Measurements from ENCODE around the gene ELK3.

Gene ELK3

GRCh38 chr12:96155781-96156180 lies 38.4 kb upstream of the ELK3 start:
- no peak for TF ChIP-seq CTCF (IDR thresholded peaks at IDR 0.05; ENCODE audit: low read depth, low read length)
- in situ Hi-C loops (cut with HindIII; ENCODE audit: low sequenced_read_pairs), result no loop called here

GRCh38 chr12:96156211-96156610 lies 38.0 kb upstream of the ELK3 start:
- DNase-seq (ENCODE audit: low read depth, low spot score), result no peak
- in situ Hi-C loops (cut with HindIII; ENCODE audit: low sequenced_read_pairs), result no loop called here
- TF ChIP-seq CTCF (IDR thresholded peaks at IDR 0.05; ENCODE audit: low read depth, low read length), result no peak
- H3K4me3 ChIP-seq (ENCODE audit: low read depth, low read length), result no peak overlapping the region

More at GRCh38 chr12:96155781-96156180, 38.4 kb upstream of the ELK3 start:
- no peak overlapping the region for H3K4me3 ChIP-seq (ENCODE audit: low read depth, low read length)
- DNase-seq (ENCODE audit: low read depth, low spot score), result no peak

- no peak overlapping the region for H3K4me3 ChIP-seq (ENCODE audit: low read depth, low read length)
- TF ChIP-seq CTCF (IDR thresholded peaks at IDR 0.05; ENCODE audit: low read depth, low read length), result no peak
- in situ Hi-C loops (cut with HindIII; ENCODE audit: low sequenced_read_pairs), result no loop called here
- no peak for DNase-seq (ENCODE audit: low read depth, low spot score)
Measured at GRCh38 chr12:96157427-96157826, 36.7 kb upstream of the ELK3 start.

- no peak for TF ChIP-seq CTCF (IDR thresholded peaks at IDR 0.05; ENCODE audit: low read depth, low read length)
- no peak for DNase-seq (ENCODE audit: low read depth, low spot score)
- in situ Hi-C loops (cut with HindIII; ENCODE audit: low sequenced_read_pairs), result no loop called here
- no peak overlapping the region for H3K4me3 ChIP-seq (ENCODE audit: low read depth, low read length)
Measured at GRCh38 chr12:96164951-96165811, 29.0 kb upstream of the ELK3 start.

- no peak for DNase-seq (ENCODE audit: low read depth, low spot score)
- in situ Hi-C loops (cut with HindIII; ENCODE audit: low sequenced_read_pairs), result no loop called here
- no peak overlapping the region for H3K4me3 ChIP-seq (ENCODE audit: low read depth, low read length)
- no peak for TF ChIP-seq CTCF (IDR thresholded peaks at IDR 0.05; ENCODE audit: low read depth, low read length)
Measured at GRCh38 chr12:96166765-96167164, 27.4 kb upstream of the ELK3 start.

- in situ Hi-C loops (cut with HindIII; ENCODE audit: low sequenced_read_pairs), result no loop called here
- DNase-seq (ENCODE audit: low read depth, low spot score), result no peak
- no peak for TF ChIP-seq CTCF (IDR thresholded peaks at IDR 0.05; ENCODE audit: low read depth, low read length)
- H3K4me3 ChIP-seq (ENCODE audit: low read depth, low read length), result no peak overlapping the region
Measured at GRCh38 chr12:96167492-96167891, 26.7 kb upstream of the ELK3 start.

Data from astrocyte of the spinal cord (primary cell).